ENCODE measurements around the gene ARFGEF2.

The ARFGEF2 gene

GRCh38 chr20:48898896-48899530 lies 22.5 kb upstream of the ARFGEF2 start:
- DNase-seq (ENCODE audit: low read depth, low spot score), result no peak

- no peak for DNase-seq (ENCODE audit: low read depth, low spot score)
These were observed 21.6 kb upstream of the ARFGEF2 start for GRCh38 chr20:48899881-48900280.

DNA sequence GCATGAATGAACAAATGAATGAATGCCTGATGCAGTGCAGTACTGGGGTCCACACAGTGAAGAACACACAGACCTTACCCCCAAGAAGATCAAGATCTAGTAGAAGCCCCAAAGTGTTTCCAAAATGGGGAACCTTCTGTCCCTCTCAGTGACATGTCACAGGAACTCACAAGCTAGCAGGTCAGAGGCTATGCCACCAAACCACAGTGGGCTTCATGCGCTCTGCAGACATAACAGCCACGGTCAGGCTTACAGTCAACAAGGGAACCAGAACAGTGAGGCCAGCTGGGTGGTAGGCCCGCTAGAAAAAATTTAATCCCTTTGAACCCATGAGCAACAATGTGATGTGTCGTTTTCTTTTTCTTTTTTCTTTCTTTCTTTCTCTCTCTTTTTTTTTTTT lies 20.2 kb upstream of the ARFGEF2 start:
- no peak for DNase-seq (ENCODE audit: low read depth, low spot score)

DNA sequence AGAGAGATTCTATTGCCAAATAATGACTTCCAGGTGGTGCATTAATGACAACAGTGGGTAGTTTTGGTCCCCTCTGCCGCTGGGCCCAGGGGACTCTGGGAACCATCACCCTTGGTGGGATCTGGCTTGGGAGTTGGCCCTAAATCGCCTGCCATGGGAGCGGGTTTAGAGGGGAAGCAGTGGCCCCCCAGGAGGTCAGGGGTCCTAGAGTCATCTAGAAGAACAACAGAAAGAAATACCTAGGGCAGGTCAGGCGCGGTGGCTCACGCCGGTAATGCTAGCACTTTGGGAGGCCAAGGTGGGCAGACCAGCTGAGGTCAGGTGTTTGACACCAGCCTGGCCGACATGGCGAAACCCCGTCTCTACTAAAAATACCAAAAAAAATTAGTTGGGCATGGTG lies 17.8 kb upstream of the ARFGEF2 start:
- DNase-seq (ENCODE audit: low read depth, low spot score), result no peak

DNA sequence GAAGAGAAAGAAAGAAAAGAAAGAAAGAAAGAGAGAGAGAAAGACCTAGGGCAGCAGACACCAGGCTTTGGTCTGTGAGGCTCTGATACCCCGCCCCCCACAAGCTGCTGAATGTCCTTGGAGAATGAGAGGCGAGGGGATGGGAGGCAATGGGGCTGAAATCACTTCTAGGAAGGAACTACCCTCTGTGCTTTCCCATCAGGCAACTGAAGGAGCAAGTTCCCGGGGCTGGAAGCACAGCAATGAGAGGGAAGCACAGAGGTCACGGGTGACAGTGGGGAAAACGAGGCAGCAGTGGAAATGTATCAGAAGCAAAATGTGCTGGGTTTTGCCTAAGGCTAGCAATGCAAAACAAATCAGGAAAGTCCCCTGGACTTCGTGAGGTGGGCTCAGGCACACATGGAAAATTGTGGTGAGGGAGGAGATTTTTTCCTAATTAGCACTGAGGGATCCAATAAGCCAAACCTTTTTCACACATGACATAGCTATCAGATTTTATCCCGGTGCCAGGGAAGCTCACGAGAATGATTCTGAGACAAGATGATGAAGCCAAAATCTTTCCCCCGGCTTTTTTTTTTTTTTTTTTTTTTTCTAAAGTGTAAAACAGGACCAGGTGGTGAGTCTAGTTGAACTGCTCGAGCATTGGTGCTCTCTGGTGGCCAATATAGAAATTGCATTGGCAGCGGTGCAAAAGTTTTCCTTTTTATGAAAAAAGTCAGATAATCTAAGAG lies 16.8 kb upstream of the ARFGEF2 start:
- DNase-seq (ENCODE audit: low read depth, low spot score), result peak; percentile 81

GRCh38 chr20:48905297-48905647 lies 16.2 kb upstream of the ARFGEF2 start:
- DNase-seq (ENCODE audit: low read depth, low spot score), result no peak

DNA sequence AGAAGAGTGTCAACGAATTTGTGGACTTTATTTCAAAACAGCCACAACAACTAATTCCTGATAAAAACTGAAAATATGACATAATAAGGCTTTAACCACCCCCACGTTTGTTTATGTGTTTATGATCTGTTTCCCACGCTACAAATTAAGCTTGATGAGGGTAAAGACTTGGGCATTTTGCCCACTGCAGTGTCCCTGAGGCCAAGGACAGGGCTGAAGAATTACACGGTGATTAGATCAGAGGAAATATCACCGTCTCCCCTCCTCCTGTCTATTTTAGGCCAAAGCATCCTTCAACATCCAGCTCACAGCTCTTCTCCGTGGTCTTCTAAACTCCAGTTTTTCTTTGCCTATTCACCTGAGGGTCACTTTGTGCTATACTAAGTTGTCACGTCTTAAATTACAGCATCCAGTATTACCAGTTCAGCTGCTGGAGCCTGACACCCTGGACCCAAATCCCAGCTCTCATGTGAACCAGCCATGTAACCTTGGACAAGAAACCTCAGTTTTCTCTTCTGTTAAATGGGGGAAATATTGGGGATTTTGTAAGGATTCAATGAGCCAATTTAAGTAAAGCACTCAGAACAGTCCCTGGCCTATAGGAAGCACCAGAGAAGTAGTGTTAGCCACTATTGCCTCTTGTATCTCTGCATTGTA lies 15.2 kb upstream of the ARFGEF2 start:
- DNase-seq (ENCODE audit: low read depth, low spot score), result no peak

- no peak for DNase-seq (ENCODE audit: low read depth, low spot score)
These were observed 12.7 kb upstream of the ARFGEF2 start for GRCh38 chr20:48908656-48909319.

- DNase-seq (ENCODE audit: low read depth, low spot score), result no peak
These were observed 11.6 kb upstream of the ARFGEF2 start for GRCh38 chr20:48909910-48910309.

- DNase-seq (ENCODE audit: low read depth, low spot score), result peak; percentile 37
These were observed 11.1 kb upstream of the ARFGEF2 start for GRCh38 chr20:48910347-48910781.

DNA sequence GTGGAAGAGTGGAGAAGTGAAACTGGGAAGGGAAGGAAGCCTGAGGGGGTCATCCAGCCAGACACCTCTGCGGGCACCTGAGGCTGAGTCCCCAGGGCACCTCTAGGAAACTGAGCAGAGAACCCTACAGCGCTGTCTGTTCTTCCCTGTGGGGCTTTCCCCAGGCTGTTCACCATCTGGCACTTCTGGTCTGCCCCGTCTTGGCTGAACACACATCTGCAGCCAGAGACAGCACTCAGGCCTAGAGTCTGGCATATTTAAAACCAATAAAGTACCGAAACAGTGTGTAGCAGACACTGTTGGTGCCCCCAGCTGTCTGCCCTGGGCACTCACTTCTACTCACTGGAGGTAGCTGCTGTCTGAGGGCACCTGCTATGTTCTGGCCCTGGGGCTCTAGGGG lies 9.4 kb upstream of the ARFGEF2 start:
- DNase-seq (ENCODE audit: low read depth, low spot score), result no peak

GRCh38 chr20:48916699-48917098 lies 4.8 kb upstream of the ARFGEF2 start:
- DNase-seq (ENCODE audit: low read depth, low spot score), result no peak

DNA sequence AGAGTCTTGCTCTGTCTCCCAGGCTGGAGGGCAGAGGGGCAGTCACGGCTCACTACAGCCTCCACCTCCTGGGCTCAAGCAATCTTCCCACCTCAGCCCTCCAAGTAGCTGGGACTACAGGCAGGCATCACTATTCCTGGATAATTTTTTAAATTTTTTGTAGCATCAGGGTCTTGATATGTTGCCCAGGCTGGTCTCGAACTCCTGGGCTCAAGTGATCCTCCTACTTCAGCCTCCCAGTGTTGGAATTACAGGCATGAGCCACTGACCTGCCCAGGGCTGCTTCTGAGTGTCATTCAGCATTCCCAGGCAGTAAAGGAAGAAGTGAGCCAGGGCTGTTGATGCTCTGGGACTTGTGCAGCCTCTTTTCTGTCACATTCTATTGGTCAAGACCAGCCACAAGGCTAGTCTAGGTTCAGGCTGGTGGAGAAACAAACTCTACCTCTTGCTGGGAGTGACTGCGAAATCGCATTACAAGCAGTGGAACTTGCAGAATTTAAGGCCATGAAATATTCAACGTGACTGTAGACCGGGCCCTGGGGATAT lies 2.1 kb upstream of the ARFGEF2 start:
- DNase-seq (ENCODE audit: low read depth, low spot score), result no peak

DNA sequence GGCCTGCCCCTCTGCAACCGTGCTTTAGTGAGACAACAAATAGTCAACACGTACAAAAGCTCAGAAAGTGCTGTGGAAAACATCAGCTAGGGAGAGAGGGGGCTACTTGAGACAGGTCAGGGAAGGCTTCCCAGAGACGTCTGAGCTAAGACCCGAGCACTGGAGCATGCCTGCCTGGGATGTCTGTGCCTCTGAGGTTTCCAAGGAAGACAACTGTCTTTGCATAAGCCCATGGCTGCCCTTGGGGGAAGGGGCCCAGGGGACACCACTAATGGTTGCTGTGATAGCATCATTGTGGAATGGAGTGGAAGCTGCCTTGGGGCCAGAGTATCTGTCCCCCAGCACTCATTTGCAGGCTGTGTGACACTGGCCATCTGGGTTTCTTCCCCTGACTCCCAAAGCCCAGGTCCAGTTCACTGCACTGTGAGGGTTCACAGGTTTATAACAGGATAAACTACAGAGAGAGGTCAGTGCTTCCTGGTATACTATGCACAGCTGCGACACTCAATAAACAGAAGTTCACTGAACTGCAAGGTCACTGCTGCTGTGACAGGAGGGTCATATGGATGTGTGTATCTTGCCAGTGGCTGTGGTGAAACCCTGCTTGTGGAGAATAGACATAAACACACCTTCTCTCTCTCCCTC lies 1.5 kb upstream of the ARFGEF2 start:
- DNase-seq (ENCODE audit: low read depth, low spot score), result no peak

- no peak for DNase-seq (ENCODE audit: low read depth, low spot score)
These were observed 864 bp upstream of the ARFGEF2 start for GRCh38 chr20:48920527-48921167.

- no peak for DNase-seq (ENCODE audit: low read depth, low spot score)
These were observed 641 bp downstream of the ARFGEF2 start for GRCh38 chr20:48921883-48922820.

DNA sequence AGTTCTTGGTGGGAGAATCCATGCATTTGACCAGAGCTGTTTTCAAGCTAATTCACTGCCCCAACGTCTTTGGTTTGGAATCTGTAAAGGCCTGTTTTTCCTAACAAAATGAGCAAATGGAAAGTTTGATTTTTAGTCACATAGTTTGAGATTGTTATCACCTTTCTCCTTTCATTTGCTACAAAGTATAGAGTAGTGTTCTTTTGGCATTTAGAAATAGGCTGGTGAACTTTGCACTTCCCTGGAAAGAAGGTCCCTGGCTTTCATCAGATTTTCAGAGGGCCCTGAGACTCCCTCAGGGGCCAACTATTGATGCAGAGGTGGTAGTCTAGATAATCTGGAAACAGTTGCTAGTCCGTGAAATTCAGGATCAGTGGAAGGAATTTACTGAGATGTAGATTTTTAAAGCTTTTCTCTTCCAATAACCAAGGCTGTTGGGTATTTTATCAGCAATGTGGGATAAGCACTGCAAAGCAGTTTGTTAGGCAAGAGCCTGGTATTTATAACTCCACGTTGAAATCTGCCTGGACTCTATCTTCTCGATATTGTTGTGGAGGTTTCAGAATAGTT lies 1.7 kb downstream of the ARFGEF2 start:
- no peak for DNase-seq (ENCODE audit: low read depth, low spot score)

DNA sequence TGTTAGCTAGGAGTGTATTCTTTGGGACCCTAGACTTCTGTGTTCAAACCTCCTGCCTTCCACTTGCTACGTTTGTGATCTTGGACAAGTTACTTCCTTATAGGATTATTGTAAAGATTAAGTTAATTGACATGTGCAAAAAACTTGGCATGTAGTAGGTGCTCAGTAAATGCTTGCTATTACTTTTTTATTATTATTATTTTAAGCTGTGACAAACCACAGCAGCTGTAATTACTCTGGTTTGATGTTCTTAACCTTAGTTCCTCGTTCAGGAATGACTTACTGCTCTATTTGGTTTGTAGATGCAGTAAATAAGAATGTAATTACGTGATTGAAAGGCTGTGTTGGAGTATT lies 3.2 kb downstream of the ARFGEF2 start:
- DNase-seq (ENCODE audit: low read depth, low spot score), result no peak

DNA sequence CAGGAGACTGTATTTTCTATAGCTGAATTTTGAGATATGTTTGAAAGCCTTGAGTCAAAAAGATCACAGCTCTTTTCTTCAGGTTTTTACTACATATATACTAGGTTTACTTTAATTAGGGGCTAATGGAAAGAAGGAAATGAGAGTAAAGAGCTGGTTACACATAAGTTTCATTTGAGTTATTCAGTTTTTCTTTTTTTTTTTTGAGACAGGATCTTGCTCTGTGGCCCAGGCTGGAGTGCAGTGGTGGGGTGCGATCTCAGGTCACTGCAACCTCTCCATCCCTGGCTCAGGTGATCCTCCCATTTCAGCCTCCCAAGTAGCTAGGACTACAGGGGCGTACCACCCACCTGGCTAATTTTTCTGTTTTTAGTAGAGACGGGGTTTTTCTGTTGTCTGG lies 4.8 kb downstream of the ARFGEF2 start:
- no peak for DNase-seq (ENCODE audit: low read depth, low spot score)

DNA sequence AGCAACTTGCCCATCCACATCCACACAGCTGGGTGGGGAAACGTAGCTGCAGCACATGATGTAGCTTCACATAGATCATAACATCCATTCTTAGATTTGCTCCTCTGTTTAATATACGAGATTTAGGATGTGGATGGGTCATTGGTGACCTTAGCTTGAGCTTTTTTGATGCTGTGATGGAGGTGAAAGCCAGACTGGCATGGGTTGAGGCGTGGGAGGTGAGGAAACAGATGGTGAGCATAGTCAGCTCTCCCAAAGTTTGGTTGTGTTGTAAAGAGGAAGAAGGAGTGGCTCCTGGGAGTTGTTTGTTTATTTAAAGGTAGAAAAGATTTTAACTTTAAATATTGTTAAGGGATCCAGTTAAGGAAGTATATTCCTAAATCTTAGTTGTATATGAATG lies 5.3 kb downstream of the ARFGEF2 start:
- DNase-seq (ENCODE audit: low read depth, low spot score), result no peak
